ENCODE results near the gene MEIKIN.

Gene MEIKIN

GRCh38 chr5:131991593-131992324, 46.3 kb upstream of the MEIKIN start:
- no peaks in the 10 kb centered on the region for H3K9me3 ChIP-seq
- H3K4me3 ChIP-seq (ENCODE audit: low read depth, low read length) = no peak overlapping the region
- no peaks in the 10 kb centered on the region for H3K27me3 ChIP-seq
- no peak for DNase-seq
- H3K4me1 ChIP-seq = peaks cover 11% of the 10 kb centered on the region
- H3K36me3 ChIP-seq = no peaks in the 10 kb centered on the region
- no peak for TF ChIP-seq CTCF (IDR thresholded peaks at IDR 0.05; ENCODE audit: low read depth, low read length)

GRCh38 chr5:131990716-131991115, 45.3 kb upstream of the MEIKIN start:
- H3K4me1 ChIP-seq = peaks cover 4% of the 10 kb centered on the region
- DNase-seq = no peak
- no peaks in the 10 kb centered on the region for H3K9me3 ChIP-seq
- H3K4me3 ChIP-seq (ENCODE audit: low read depth, low read length) = no peak overlapping the region
- H3K36me3 ChIP-seq = no peaks in the 10 kb centered on the region
- no peak for TF ChIP-seq CTCF (IDR thresholded peaks at IDR 0.05; ENCODE audit: low read depth, low read length)
- no peaks in the 10 kb centered on the region for H3K27me3 ChIP-seq

GRCh38 chr5:131988601-131989000, 43.1 kb upstream of the MEIKIN start:
- DNase-seq = no peak
- no peak for TF ChIP-seq CTCF (IDR thresholded peaks at IDR 0.05; ENCODE audit: low read depth, low read length)
- H3K4me1 ChIP-seq = no peaks in the 10 kb centered on the region
- H3K4me3 ChIP-seq (ENCODE audit: low read depth, low read length) = no peak overlapping the region
- no peaks in the 10 kb centered on the region for H3K9me3 ChIP-seq
- no peaks in the 10 kb centered on the region for H3K27me3 ChIP-seq
- no peaks in the 10 kb centered on the region for H3K36me3 ChIP-seq

GRCh38 chr5:131987251-131987650, 41.8 kb upstream of the MEIKIN start:
- Histone ChIP-seq H3K27me3 (no peaks in the 10 kb centered on the region), H3K4me1 (no peaks in the 10 kb centered on the region), H3K9me3 (no peaks in the 10 kb centered on the region), H3K4me3 (ENCODE audit: low read depth, low read length) (no peak overlapping the region), H3K36me3 (no peaks in the 10 kb centered on the region)
- DNase-seq = no peak
- no peak for TF ChIP-seq CTCF (IDR thresholded peaks at IDR 0.05; ENCODE audit: low read depth, low read length)

- Histone ChIP-seq H3K4me1 (no peaks in the 10 kb centered on the region), H3K4me3 (ENCODE audit: low read depth, low read length) (no peak overlapping the region), H3K9me3 (no peaks in the 10 kb centered on the region), H3K36me3 (no peaks in the 10 kb centered on the region), H3K27me3 (no peaks in the 10 kb centered on the region)
- DNase-seq = no peak
- no peak for TF ChIP-seq CTCF (IDR thresholded peaks at IDR 0.05; ENCODE audit: low read depth, low read length)
These were observed 40.9 kb upstream of the MEIKIN start for GRCh38 chr5:131986161-131986912.

Data from BE2C (cell line).